H9 (cell line): ENCODE data around the gene ETFA. TPM values are rescaled to one million over a fixed set of nuclear protein-coding genes. Genes with fewer than 3 reads are reported as not detected.
A peak's percentile ranks its signal among the peaks of the same experiment; 100 is the strongest.

Source experiments
- DNase-seq: peaks from one replicate; pipeline ENCODE4 v3.0.0-alpha.2; 2017
- H2AFZ ChIP-seq: one replicate; pipeline ENCODE4 v1.6.1; 2013; ENCODE audit warnings: mild to moderate bottlenecking, low read length, control low read depth, moderate library complexity
- H2AK5ac ChIP-seq: 2 replicates; pipeline ENCODE4 v1.6.1; 2013; ENCODE audit warnings: low read length, control low read depth, mixed read lengths; ENCODE audit not compliant: insufficient read length
- H2BK120ac ChIP-seq: one replicate; pipeline ENCODE4 v1.6.1; 2013; ENCODE audit warnings: low read depth, mild to moderate bottlenecking, low read length, control low read depth, inconsistent platforms; ENCODE audit not compliant: poor library complexity, severe bottlenecking
- H2BK12ac ChIP-seq: 2 replicates; pipeline ENCODE4 v1.6.1; 2013; ENCODE audit warnings: low read length, control low read depth, mixed read lengths, low read depth; ENCODE audit not compliant: insufficient read length
- H2BK15ac ChIP-seq: 2 replicates; pipeline ENCODE4 v1.6.1; 2013; ENCODE audit warnings: low read depth, low read length, control low read depth
- H2BK20ac ChIP-seq: one replicate; pipeline ENCODE4 v1.6.1; 2013; ENCODE audit warnings: low read depth, mild to moderate bottlenecking, low read length, control low read depth, inconsistent platforms; ENCODE audit not compliant: poor library complexity, severe bottlenecking
- H2BK5ac ChIP-seq: 2 replicates; pipeline ENCODE4 v1.6.1; 2013; ENCODE audit warnings: low read length, control low read depth, mixed read lengths; ENCODE audit not compliant: insufficient read length
- H3K14ac ChIP-seq: 2 replicates; pipeline ENCODE4 v1.6.1; 2013; ENCODE audit warnings: low read length, control low read depth; ENCODE audit not compliant: insufficient read depth
- H3K18ac ChIP-seq: 2 replicates; pipeline ENCODE4 v1.6.1; 2013; ENCODE audit warnings: low read depth, mild to moderate bottlenecking, mixed read lengths, low read length, control low read depth; ENCODE audit not compliant: insufficient read length
- H3K23ac ChIP-seq: 2 replicates; pipeline ENCODE4 v1.6.1; 2013; ENCODE audit warnings: low read length, control low read depth, mixed read lengths, low read depth; ENCODE audit not compliant: insufficient read length
- H3K23me2 ChIP-seq: 2 replicates; pipeline ENCODE4 v1.6.1; 2013; ENCODE audit warnings: low read depth, mild to moderate bottlenecking, mixed read lengths, low read length, control low read depth; ENCODE audit not compliant: insufficient read length, poor library complexity, severe bottlenecking
- H3K27ac ChIP-seq: 2 replicates; pipeline ENCODE4 v1.5.1; 2013; ENCODE audit warnings: low read length, control low read depth, mixed read lengths, low read depth; ENCODE audit not compliant: insufficient read length
- H3K27me3 ChIP-seq: 2 replicates; pipeline ENCODE4 v1.6.1; 2013; ENCODE audit warnings: low read length, control low read depth, inconsistent platforms; ENCODE audit not compliant: insufficient read depth
- H3K4ac ChIP-seq: 2 replicates; pipeline ENCODE4 v1.6.1; 2013; ENCODE audit warnings: low read depth, mild to moderate bottlenecking, control low read depth, inconsistent platforms, low read length, moderate library complexity
- H3K4me1 ChIP-seq: 2 replicates; pipeline ENCODE4 v1.6.1; 2013; ENCODE audit warnings: low read length, control low read depth, inconsistent platforms; ENCODE audit not compliant: insufficient read depth
- H3K4me2 ChIP-seq: 2 replicates; pipeline ENCODE4 v1.6.1; 2013; ENCODE audit warnings: low read length, control low read depth, mixed read lengths; ENCODE audit not compliant: insufficient read length, insufficient read depth
- H3K56ac ChIP-seq: 2 replicates; pipeline ENCODE4 v1.6.1; 2013; ENCODE audit warnings: low read depth, mild to moderate bottlenecking, mixed read lengths, low read length, control low read depth; ENCODE audit not compliant: insufficient read length
- H3K79me1 ChIP-seq: 2 replicates; pipeline ENCODE4 v1.6.1; 2013; ENCODE audit warnings: low read depth, mild to moderate bottlenecking, moderate library complexity, low read length, control low read depth, inconsistent platforms; ENCODE audit not compliant: insufficient read depth, poor library complexity, severe bottlenecking
- H3K79me2 ChIP-seq: 2 replicates; pipeline ENCODE4 v1.6.1; 2013; ENCODE audit warnings: low read length, control low read depth, inconsistent platforms; ENCODE audit not compliant: insufficient read depth
- H3K9ac ChIP-seq: 2 replicates; pipeline ENCODE4 v1.6.1; 2013; ENCODE audit warnings: low read length, control low read depth, mixed read lengths; ENCODE audit not compliant: insufficient read length; ENCODE audit errors: extremely low read depth
- H3K9me3 ChIP-seq: one replicate; pipeline ENCODE4 v1.6.1; 2013; ENCODE audit warnings: low read depth, low read length, inconsistent platforms; ENCODE audit not compliant: control insufficient read depth
- H3T11ph ChIP-seq: one replicate; pipeline ENCODE4 v1.6.1; 2013; ENCODE audit warnings: mild to moderate bottlenecking, low read length, control low read depth, inconsistent platforms
- H4K20me1 ChIP-seq: one replicate; pipeline ENCODE4 v1.6.1; 2013; ENCODE audit not compliant: control insufficient read depth, insufficient read length, insufficient read depth
- H4K5ac ChIP-seq: 2 replicates; pipeline ENCODE4 v1.6.1; 2013; ENCODE audit warnings: low read depth, mild to moderate bottlenecking, mixed read lengths, low read length, control low read depth; ENCODE audit not compliant: insufficient read length
- H4K8ac ChIP-seq: replicated peaks from 2 replicates; pipeline ENCODE4 v1.6.1; 2013; ENCODE audit warnings: low read length, control low read depth, mixed read lengths, low read depth; ENCODE audit not compliant: insufficient read length
- H4K91ac ChIP-seq: 2 replicates; pipeline ENCODE4 v1.6.1; 2013; ENCODE audit warnings: low read depth, mild to moderate bottlenecking, moderate library complexity, mixed read lengths, low read length, control low read depth; ENCODE audit not compliant: insufficient read length
- H3K27ac Mint-ChIP-seq, 3 experiments: 2 replicates in 2 of 3; 3 replicates in 1 of 3; pipeline ENCODE4 v1.8.0; 2020 to 2021; ENCODE audit warnings: mixed read lengths in 3 of 3, mild to moderate bottlenecking in 1 of 3, moderate library complexity in 1 of 3
- H3K27me3 Mint-ChIP-seq: 2 replicates; pipeline ENCODE4 v1.8.0; 2021; ENCODE audit warnings: low read depth, mild to moderate bottlenecking, moderate library complexity, mixed read lengths
- H3K36me3 Mint-ChIP-seq, 3 experiments: 2 replicates in 2 of 3; 3 replicates in 1 of 3; pipeline ENCODE4 v1.8.0; 2020 to 2021; ENCODE audit warnings: low read depth in 3 of 3, mixed read lengths in 3 of 3; ENCODE audit not compliant: insufficient read depth in 1 of 3
- H3K4me1 Mint-ChIP-seq, 2 experiments: 2 replicates each; pipeline ENCODE4 v1.8.0; 2020; ENCODE audit warnings: mixed read lengths in 2 of 2
- H3K4me3 Mint-ChIP-seq, 2 experiments: 2 replicates in 1 of 2; 3 replicates in 1 of 2; pipeline ENCODE4 v1.8.0; 2020 to 2021; ENCODE audit warnings: mild to moderate bottlenecking in 2 of 2, mixed read lengths in 2 of 2, moderate library complexity in 1 of 2
- H3K9me3 Mint-ChIP-seq, 2 experiments: 2 replicates in 1 of 2; 3 replicates in 1 of 2; pipeline ENCODE4 v1.8.0; 2020; ENCODE audit warnings: mild to moderate bottlenecking in 2 of 2, mixed read lengths in 2 of 2, moderate library complexity in 1 of 2
- WGBS: extraction: QIAGEN DNeasy Blood & Tissue Kit; methylation state at CpG from one replicate; pipeline ENCODE4 v1.1.7; 2013; ENCODE audit warnings: missing lambda C conversion rate, low lambda C conversion rate, mixed read lengths; ENCODE audit not compliant: insufficient read length; ENCODE audit errors: extremely low coverage; 5-methylcytosine and 5-hydroxymethylcytosine counted together
- total RNA-seq: library from RNA; stranded (reverse); gene quantifications from 2 replicates; pipeline ENCODE4 v1.2.1, GENCODE V29; 2021
- TF ChIP-seq, protein P1 (sequence below): fragments of 200-600 bp; sonication (generic); conservative IDR thresholded peaks from 3 replicates; pipeline ENCODE4 v1.8.0; 2021; ENCODE audit warnings: antibody characterized with exemption, mild to moderate bottlenecking

The ETFA gene
- total RNA-seq, 1 experiment from 2014 or later: 109 TPM

DNA sequence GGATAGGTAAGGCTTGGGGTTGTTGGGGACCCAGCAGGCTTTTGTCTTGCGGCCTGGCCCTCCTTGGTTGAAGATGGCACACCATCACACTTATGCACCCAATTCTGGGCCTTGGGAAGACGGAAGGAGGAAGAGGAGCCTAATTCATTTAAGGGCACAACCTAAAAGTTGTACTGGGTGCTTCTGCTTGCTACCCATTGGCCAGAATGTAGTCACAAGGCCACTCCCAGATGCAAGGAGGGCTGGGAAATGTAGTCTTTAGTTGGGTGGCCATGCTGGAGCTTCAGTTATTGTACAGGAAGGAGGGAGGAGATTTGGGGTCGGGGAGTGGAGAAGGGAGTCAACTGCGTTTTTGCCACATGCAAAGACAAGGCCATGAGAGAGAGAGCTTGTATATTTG is 142.3 kb downstream of the ETFA start:
- Histone ChIP-seq H4K8ac (no peak overlapping the region), H3K27me3 (no peaks in the 10 kb centered on the region), H3K4ac (no peak overlapping the region), H3K23me2 (no peaks in the 10 kb centered on the region), H4K20me1 (peaks cover 3% of the 10 kb centered on the region), H3K79me1 (no peaks in the 10 kb centered on the region), H2AK5ac (no peak overlapping the region), H4K91ac (no peak overlapping the region), H3K18ac (no peak overlapping the region), H3K4me1 (no peaks in the 10 kb centered on the region; the same call in 1 of the 2 replicates), H3K23ac (no peak overlapping the region), H3K27ac (no peak overlapping the region), H3K4me2 (no peak overlapping the region), H2BK5ac (no peak overlapping the region), H3K56ac (no peak overlapping the region), H4K5ac (no peak overlapping the region), H2BK120ac (no peak overlapping the region), H3K14ac (no peak overlapping the region), H2BK15ac (no peak overlapping the region), H3K9ac (no peak overlapping the region), H2AFZ (no peak overlapping the region), H2BK12ac (no peak overlapping the region), H3K9me3 (no peaks in the 10 kb centered on the region), H2BK20ac (no peak overlapping the region), H3T11ph (no peak overlapping the region), H3K79me2 (no peaks in the 10 kb centered on the region)
- Mint-ChIP-seq H3K4me3 (no peak overlapping the region), H3K36me3 (no peaks in the 10 kb centered on the region; a peak in 1 of 7 replicates), H3K27me3 (peaks cover 4% of the 10 kb centered on the region), H3K9me3 (no peaks in the 10 kb centered on the region), H3K27ac (peak overlapping the region in 1 of 3 experiments; percentile 25; a peak in 1 of 7 replicates), H3K4me1 (peaks cover 8 to 9% of the 10 kb centered on the region in 2 experiments)
- peak; percentile 56 for DNase-seq
- TF ChIP-seq, protein P1, sequence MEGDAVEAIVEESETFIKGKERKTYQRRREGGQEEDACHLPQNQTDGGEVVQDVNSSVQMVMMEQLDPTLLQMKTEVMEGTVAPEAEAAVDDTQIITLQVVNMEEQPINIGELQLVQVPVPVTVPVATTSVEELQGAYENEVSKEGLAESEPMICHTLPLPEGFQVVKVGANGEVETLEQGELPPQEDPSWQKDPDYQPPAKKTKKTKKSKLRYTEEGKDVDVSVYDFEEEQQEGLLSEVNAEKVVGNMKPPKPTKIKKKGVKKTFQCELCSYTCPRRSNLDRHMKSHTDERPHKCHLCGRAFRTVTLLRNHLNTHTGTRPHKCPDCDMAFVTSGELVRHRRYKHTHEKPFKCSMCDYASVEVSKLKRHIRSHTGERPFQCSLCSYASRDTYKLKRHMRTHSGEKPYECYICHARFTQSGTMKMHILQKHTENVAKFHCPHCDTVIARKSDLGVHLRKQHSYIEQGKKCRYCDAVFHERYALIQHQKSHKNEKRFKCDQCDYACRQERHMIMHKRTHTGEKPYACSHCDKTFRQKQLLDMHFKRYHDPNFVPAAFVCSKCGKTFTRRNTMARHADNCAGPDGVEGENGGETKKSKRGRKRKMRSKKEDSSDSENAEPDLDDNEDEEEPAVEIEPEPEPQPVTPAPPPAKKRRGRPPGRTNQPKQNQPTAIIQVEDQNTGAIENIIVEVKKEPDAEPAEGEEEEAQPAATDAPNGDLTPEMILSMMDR: no peak
- no CpG with 5 or more reads among the region's 4 CpGs for WGBS
